Spleen (tissue), 7 donors: Measurements from ENCODE around the gene BABAM1.

Source experiments
- CTCF ChIP-seq, 11 experiments: fragments of 200-600 bp in 7 of 11; fragments of 450-650 bp in 4 of 11; sonication (generic) in 4 of 11; IDR thresholded peaks in 8 of 11; conservative IDR thresholded peaks in 3 of 11; 1 replicate in 7 of 11; 2 replicates in 4 of 11; pipeline versions ENCODE4 v1.4.0 to v1.8.0; 2016 to 2021; ENCODE audit warnings: antibody characterized with exemption in 11 of 11, inconsistent platforms in 4 of 11, mild to moderate bottlenecking in 1 of 11
- POLR2A ChIP-seq, 3 donors: fragments of 450-650 bp; IDR thresholded peaks; one replicate each; pipeline ENCODE4 v1.5.1; 2017; ENCODE audit warnings: antibody characterized with exemption in 3 of 3, mild to moderate bottlenecking in 1 of 3
- POLR2AphosphoS5 ChIP-seq, 3 donors: sonication (generic); formaldehyde crosslinking; IDR thresholded peaks; one replicate each; pipeline ENCODE4 v1.5.1; 2017; ENCODE audit warnings: antibody characterized with exemption in 3 of 3
- donor health status: DM: no; HTN: no; CAD: no; lungs with moderate emphysema.
- donor health status: DM: no; HTN: no; CAD: no.
- donor health status: DM: no; HTN: no; CAD: no.

GRCh38 chr19:17260842-17261325 is 6.4 kb upstream of the BABAM1 start:
- TF ChIP-seq POLR2A (IDR thresholded peaks at IDR 0.05) (no peak), CTCF (IDR thresholded peaks at IDR 0.05 in 8 of 11, conservative IDR thresholded peaks at IDR 0.05 in 3 of 11) (peak; percentile 91 to 98 (median 95)), POLR2AphosphoS5 (IDR thresholded peaks at IDR 0.05) (peak; percentile 23 to 65 (median 48))
